K562 (cell line): ENCODE measurements around the gene MMP27. TPM values are rescaled to one million over a fixed set of nuclear protein-coding genes. Genes with fewer than 3 reads are reported as not detected.
A peak's percentile ranks its signal among the peaks of the same experiment; 100 is the strongest.

Experiments
- ATAC-seq: fragments of 200-7000 bp; cut with Tn5 transposase; 3 replicates; pipeline ENCODE4 v1.9.1; 2020; ENCODE audit warnings: moderate library complexity
- BruUV-seq: library from RNA; stranded (reverse); fragments of 400-500 nt; replicated peaks from 2 replicates; lab custom pipeline; 2021; lab: Mats Ljungman, UMichigan
- CTCF ChIA-PET: fragments of 300-600 bp; formaldehyde crosslinking; extraction: SDS; loops from one replicate; lab custom pipeline; 2021; ENCODE audit warnings: low intra/inter-chr PET ratio; lab: Yijun Ruan, JAX
- POLR2A ChIA-PET: fragments of 300-600, 350-650 bp; sonication (Branson Sonifier 250); formaldehyde crosslinking; extraction: SDS; loops from one replicate; lab custom pipeline; 2021; ENCODE audit warnings: antibody characterized with exemption, inconsistent platforms; lab: Yijun Ruan, JAX
- DNase-seq, 4 experiments: peaks; one replicate each; pipeline versions ENCODE4 v3.0.0 to v3.0.0-alpha.2; 2011 to 2018; ENCODE audit warnings: low spot score in 3 of 4, mixed read lengths in 3 of 4; ENCODE audit errors: extremely low read depth in 1 of 4
- FAIRE-seq: peaks from 2 replicates; lab custom pipeline; 2011; peaks lifted over from hg19 to GRCh38; lab: Jason Lieb, UNC
- H2AFZ ChIP-seq: 2 replicates; pipeline ENCODE4 v1.6.0; 2011; ENCODE audit warnings: low read depth, low read length, control low read depth, inconsistent platforms
- H3K27ac ChIP-seq: fragments of 200-600 bp; 3 replicates; pipeline ENCODE4 v1.8.0; 2011; ENCODE audit warnings: low read depth, mild to moderate bottlenecking, control low read depth, inconsistent platforms, low read length, moderate library complexity, mixed read lengths; ENCODE audit errors: extremely low read depth
- H3K27me3 ChIP-seq, 2 experiments: fragments of 300-600 bp in 1 of 2; 2 replicates in 1 of 2; 3 replicates in 1 of 2; pipeline versions ENCODE4 v1.6.0 to v1.8.0; 2011; ENCODE audit warnings: inconsistent platforms in 2 of 2, low read length in 2 of 2, mild to moderate bottlenecking in 1 of 2, mixed read lengths in 1 of 2, moderate library complexity in 1 of 2; ENCODE audit not compliant: control insufficient read depth in 2 of 2, insufficient read depth in 2 of 2
- H3K36me3 ChIP-seq: fragments of 300-600 bp; 3 replicates; pipeline ENCODE4 v1.8.0; 2011; ENCODE audit warnings: mild to moderate bottlenecking, low read length, inconsistent platforms; ENCODE audit not compliant: control insufficient read depth, insufficient read depth
- H3K4me1 ChIP-seq, 2 experiments: fragments of 200-600 bp in 1 of 2; replicated peaks in 1 of 2; 2 replicates in 1 of 2; 3 replicates in 1 of 2; pipeline versions ENCODE4 v1.5.1 to v1.8.0; 2011; ENCODE audit warnings: inconsistent platforms in 2 of 2, low read length in 2 of 2, mild to moderate bottlenecking in 1 of 2, mixed read lengths in 1 of 2, moderate library complexity in 1 of 2; ENCODE audit not compliant: control insufficient read depth in 2 of 2, insufficient read depth in 2 of 2
- H3K4me2 ChIP-seq: 2 replicates; pipeline ENCODE4 v1.6.1; 2011; ENCODE audit warnings: low read length, control low read depth, inconsistent platforms, mixed read lengths; ENCODE audit not compliant: insufficient read depth
- H3K4me3 ChIP-seq: fragments of 200-600 bp; sonication (generic), shearing (Covaris generic); 2 replicates; pipeline ENCODE4 v1.5.1; 2016; ENCODE audit warnings: control low read depth, inconsistent platforms
- H3K79me2 ChIP-seq: fragments of 200-600 bp; 3 replicates; pipeline ENCODE4 v1.8.0; 2011; ENCODE audit warnings: low read length, inconsistent platforms; ENCODE audit not compliant: control insufficient read depth, insufficient read depth
- H3K9ac ChIP-seq, 2 experiments: 2 replicates each; pipeline versions ENCODE4 v1.6.0 to v1.6.1; 2011; ENCODE audit warnings: low read depth in 2 of 2, low read length in 2 of 2, control low read depth in 1 of 2, inconsistent platforms in 1 of 2, mild to moderate bottlenecking in 1 of 2, mixed read lengths in 1 of 2; ENCODE audit not compliant: insufficient read depth in 1 of 2
- H3K9me1 ChIP-seq: one replicate; pipeline ENCODE4 v1.6.0; 2011; ENCODE audit warnings: inconsistent platforms, mild to moderate bottlenecking, low read length, moderate library complexity; ENCODE audit not compliant: control insufficient read depth, insufficient read depth
- H3K9me3 ChIP-seq: replicated peaks from 2 replicates; pipeline ENCODE4 v1.5.1; 2011; ENCODE audit warnings: low read depth, low read length, inconsistent platforms; ENCODE audit not compliant: control insufficient read depth, insufficient read depth
- H4K20me1 ChIP-seq: replicated peaks from 2 replicates; pipeline ENCODE4 v1.6.1; 2011; ENCODE audit warnings: low read length, inconsistent platforms, mixed read lengths; ENCODE audit not compliant: control insufficient read depth, insufficient read depth
- BCL6 ChIP-seq: fragments of 250-450 bp; sonication (Bioruptor Pico); IDR thresholded peaks from 2 replicates; pipeline ENCODE4 v1.4.0; 2020
- BDP1 ChIP-seq: IDR thresholded peaks from 3 replicates; pipeline ENCODE4 v1.6.1; 2011; ENCODE audit not compliant: insufficient read length, insufficient read depth
- CHD4 ChIP-seq: fragments of 200-600 bp; sonication (generic); IDR thresholded peaks from 3 replicates; pipeline ENCODE4 v1.6.1; 2012; ENCODE audit warnings: low read depth, mild to moderate bottlenecking, mixed read lengths, low read length, inconsistent platforms; ENCODE audit not compliant: insufficient read depth, insufficient replicate concordance, poor library complexity, severe bottlenecking
- ELF2 ChIP-seq: fragments of 250-450 bp; sonication (Bioruptor Pico); IDR thresholded peaks from 2 replicates; pipeline ENCODE4 v1.5.0; 2021; ENCODE audit warnings: mild to moderate bottlenecking
- FUS ChIP-seq: fragments of 200-400 bp; formaldehyde crosslinking; optimal IDR thresholded peaks from 2 replicates; pipeline ENCODE3; 2017; ENCODE audit warnings: low read depth, low read length
- GTF2A2 ChIP-seq: IDR thresholded peaks from 2 replicates; pipeline ENCODE4 v1.6.1; 2016; ENCODE audit warnings: mild to moderate bottlenecking, missing genetic modification characterization, missing compliant biosample characterization
- HDGF ChIP-seq: fragments of 450-650 bp; IDR thresholded peaks from 2 replicates; pipeline ENCODE4 v1.6.1; 2016
- HMG20A ChIP-seq: fragments of 450-650 bp; formaldehyde crosslinking; conservative IDR thresholded peaks from 2 replicates; pipeline ENCODE4 v1.4.0; 2020; ENCODE audit warnings: mild to moderate bottlenecking, mixed read lengths
- HMGN3 ChIP-seq: IDR thresholded peaks from 2 replicates; pipeline ENCODE4 v1.6.1; 2011; ENCODE audit warnings: borderline replicate concordance, low read depth, mild to moderate bottlenecking, mixed read lengths, low read length; ENCODE audit not compliant: insufficient read length; ENCODE audit errors: extremely low read depth
- MLLT1 ChIP-seq, 2 experiments: fragments of 450-650 bp; IDR thresholded peaks; 2 replicates each; pipeline ENCODE4 v1.6.1; 2016
- NUFIP1 ChIP-seq: fragments of 450-650 bp; IDR thresholded peaks from 2 replicates; pipeline ENCODE4 v1.6.1; 2018; ENCODE audit not compliant: partially characterized antibody
- PHF8 ChIP-seq: fragments of 200-600 bp; sonication (generic); IDR thresholded peaks from 2 replicates; pipeline ENCODE4 v1.6.1; 2012; ENCODE audit warnings: mixed run types, mild to moderate bottlenecking, inconsistent platforms, low read length, moderate library complexity, borderline replicate concordance
- SPI1 ChIP-seq: IDR thresholded peaks from 2 replicates; pipeline ENCODE4 v1.6.1; 2011; ENCODE audit warnings: low read depth, low read length, control low read depth, borderline replicate concordance
- ZC3H11A ChIP-seq: IDR thresholded peaks from 2 replicates; pipeline ENCODE4 v1.6.1; 2012; ENCODE audit warnings: low read depth, low read length, improper control_type of control experiment
- ZSCAN29 ChIP-seq: fragments of 450-650 bp; IDR thresholded peaks from 2 replicates; pipeline ENCODE4 v1.6.1; 2017
- WGBS: fragments of 100-300 bp; shearing (Covaris generic); methylation state at CpG from one replicate; pipeline ENCODE4 v1.1.6; 2016; ENCODE audit warnings: low coverage, mixed read lengths; ENCODE audit not compliant: insufficient coverage; ENCODE audit errors: missing lambda C conversion rate; 5-methylcytosine and 5-hydroxymethylcytosine counted together
- in situ Hi-C: fragments of 300-500 bp; cut with MboI; formaldehyde crosslinking; loops from 4 replicates; pipeline ENCODE4 v1.15.0; 2018; ENCODE audit warnings: inconsistent platforms, mixed read lengths
- intact Hi-C: fragments of 100-400 bp; cut with micrococcal nuclease; formaldehyde crosslinking; loops from 2 replicates; pipeline ENCODE4 v1.14.2; 2022
- polyA plus RNA-seq, 8 experiments: library from polyadenylated mRNA; depleted of rRNA in 4 of 8; stranded (reverse) in 5 of 8; unstranded in 3 of 8; fragments of >200 nt; fragmentation: Nextera tagmentation in 2 of 8; fragmentation: Illumina TruSeq in 1 of 8; extraction: Ambion mirVana in 2 of 8; extraction: Trizol in 1 of 8; gene quantifications; 2 replicates each; pipeline versions ENCODE4 v1.2.1 to v1.2.3, GENCODE V29; 2011 to 2014; ENCODE audit warnings: inconsistent platforms in 1 of 8, missing spikeins in 1 of 8
- total RNA-seq, 7 experiments: library from RNA; depleted of rRNA in 6 of 7; stranded (reverse); fragments of >200 nt in 6 of 7; fragmentation: Illumina TruSeq in 2 of 7; extraction: Trizol in 2 of 7; gene quantifications; 2 replicates each; pipeline versions ENCODE4 v1.2.1 to v1.2.3, GENCODE V29; 2011 to 2021; ENCODE audit warnings: low replicate concordance in 1 of 7
- TF ChIP-seq, protein P1 (sequence below): fragments of 250-450 bp; sonication (Bioruptor Pico); IDR thresholded peaks from 2 replicates; pipeline ENCODE4 v1.5.0; 2020; ENCODE audit warnings: mild to moderate bottlenecking

Gene MMP27
- total and polyA plus RNA-seq, 9 of the 15 experiments (the other 6 are each of a cell fraction or from before 2014, with no cell fraction given): not detected

GRCh38 chr11:102685754-102686153, 19.8 kb downstream of the MMP27 start:
- Histone ChIP-seq H3K36me3 (no peaks in the 10 kb centered on the region), H3K4me2 (no peak overlapping the region), H3K27ac (no peak overlapping the region), H3K4me1 (no peaks in the 10 kb centered on the region), H3K4me3 (no peak overlapping the region), H3K9me1 (no peaks in the 10 kb centered on the region), H4K20me1 (no peaks in the 10 kb centered on the region), H3K27me3 (no peaks in the 10 kb centered on the region), H3K9me3 (no peaks in the 10 kb centered on the region), H2AFZ (no peak overlapping the region), H3K79me2 (no peaks in the 10 kb centered on the region), H3K9ac (no peak overlapping the region)
- 0% methylated on average over 2 of the region's 2 CpGs for WGBS
- ChIA-PET POLR2A (no interaction called here), CTCF (no interaction called here)
- intact Hi-C loops: no loop called here
- in situ Hi-C loops: no loop called here
- BruUV-seq: no TSS peak
- peak; percentile 68; the same call in 1 of the 2 replicates for TF ChIP-seq SPI1
- TF ChIP-seq HMGN3: no peak
- DNase-seq: no peak
- no peak for FAIRE-seq
- no peak for ATAC-seq

DNA sequence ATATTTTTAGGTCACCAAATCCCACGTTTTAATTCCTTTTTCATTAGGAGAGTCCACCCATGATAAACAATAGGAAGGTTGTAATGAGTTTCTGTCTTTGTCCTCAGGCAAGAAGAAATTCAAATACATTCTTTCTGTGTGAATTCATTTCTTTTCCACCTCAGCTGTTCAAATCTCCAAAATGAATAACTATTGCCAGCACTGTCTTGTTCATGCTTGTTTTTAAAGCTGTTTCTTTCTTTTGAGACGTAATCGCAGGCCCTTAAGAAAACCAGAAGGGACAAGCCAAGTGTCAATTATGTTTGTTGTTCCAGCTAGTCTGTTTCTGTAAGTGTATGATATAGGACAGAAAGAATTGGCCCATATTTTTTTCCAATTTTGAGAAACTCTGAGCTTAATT, 20.2 kb downstream of the MMP27 start:
- no TSS peak for BruUV-seq
- POLR2A ChIA-PET: no interaction called here
- FAIRE-seq: no peak
- H3K27ac ChIP-seq: no peak overlapping the region
- H3K36me3 ChIP-seq: no peaks in the 10 kb centered on the region
- no peaks in the 10 kb centered on the region for H3K9me3 ChIP-seq
- no peaks in the 10 kb centered on the region for H3K79me2 ChIP-seq
- no peaks in the 10 kb centered on the region for H3K9me1 ChIP-seq
- DNase-seq: no peak
- intact Hi-C loops (no loop called here), in situ Hi-C loops (no loop called here)
- no peak overlapping the region for H3K4me2 ChIP-seq
- ATAC-seq: no peak
- H4K20me1 ChIP-seq: no peaks in the 10 kb centered on the region
- no peak overlapping the region for H2AFZ ChIP-seq
- no peaks in the 10 kb centered on the region for H3K4me1 ChIP-seq
- H3K9ac ChIP-seq: no peak overlapping the region
- CTCF ChIA-PET: no interaction called here
- 2% methylated on average over 3 of the region's 3 CpGs for WGBS
- H3K27me3 ChIP-seq: no peaks in the 10 kb centered on the region
- no peak overlapping the region for H3K4me3 ChIP-seq
- TF ChIP-seq BCL6 (CRISPR knock-in tag) (no peak), ZC3H11A (no peak), PHF8 (no peak), ELF2 (no peak), FUS (no peak), GTF2A2 (tag) (no peak), NUFIP1 (no peak), ZSCAN29 (no peak), HMG20A (no peak), CHD4 (no peak), MLLT1 (IDR thresholded peaks at IDR 0.05) (no peak), HDGF (no peak), BDP1 (no peak)
- TF ChIP-seq, protein P1, sequence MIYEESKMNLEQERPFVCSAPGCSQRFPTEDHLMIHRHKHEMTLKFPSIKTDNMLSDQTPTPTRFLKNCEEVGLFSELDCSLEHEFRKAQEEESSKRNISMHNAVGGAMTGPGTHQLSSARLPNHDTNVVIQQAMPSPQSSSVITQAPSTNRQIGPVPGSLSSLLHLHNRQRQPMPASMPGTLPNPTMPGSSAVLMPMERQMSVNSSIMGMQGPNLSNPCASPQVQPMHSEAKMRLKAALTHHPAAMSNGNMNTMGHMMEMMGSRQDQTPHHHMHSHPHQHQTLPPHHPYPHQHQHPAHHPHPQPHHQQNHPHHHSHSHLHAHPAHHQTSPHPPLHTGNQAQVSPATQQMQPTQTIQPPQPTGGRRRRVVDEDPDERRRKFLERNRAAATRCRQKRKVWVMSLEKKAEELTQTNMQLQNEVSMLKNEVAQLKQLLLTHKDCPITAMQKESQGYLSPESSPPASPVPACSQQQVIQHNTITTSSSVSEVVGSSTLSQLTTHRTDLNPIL: no peak
